K562 (cell line): ENCODE measurements around the gene SDCBP2. TPM values are rescaled to one million over a fixed set of nuclear protein-coding genes. Genes with fewer than 3 reads are reported as not detected.

Experiments
- ATAC-seq: fragments of 200-7000 bp; cut with Tn5 transposase; 3 replicates; pipeline ENCODE4 v1.9.1; 2020; ENCODE audit warnings: moderate library complexity
- BruUV-seq: library from RNA; stranded (reverse); fragments of 400-500 nt; replicated peaks from 2 replicates; lab custom pipeline; 2021; lab: Mats Ljungman, UMichigan
- CTCF ChIA-PET: fragments of 300-600 bp; formaldehyde crosslinking; extraction: SDS; loops from one replicate; lab custom pipeline; 2021; ENCODE audit warnings: low intra/inter-chr PET ratio; lab: Yijun Ruan, JAX
- POLR2A ChIA-PET: fragments of 300-600, 350-650 bp; sonication (Branson Sonifier 250); formaldehyde crosslinking; extraction: SDS; loops from one replicate; lab custom pipeline; 2021; ENCODE audit warnings: antibody characterized with exemption, inconsistent platforms; lab: Yijun Ruan, JAX
- DNase-seq, 4 experiments: peaks; one replicate each; pipeline versions ENCODE4 v3.0.0 to v3.0.0-alpha.2; 2011 to 2018; ENCODE audit warnings: low spot score in 3 of 4, mixed read lengths in 3 of 4; ENCODE audit errors: extremely low read depth in 1 of 4
- FAIRE-seq: peaks from 2 replicates; lab custom pipeline; 2011; peaks lifted over from hg19 to GRCh38; lab: Jason Lieb, UNC
- H2AFZ ChIP-seq: 2 replicates; pipeline ENCODE4 v1.6.0; 2011; ENCODE audit warnings: low read depth, low read length, control low read depth, inconsistent platforms
- H3K27ac ChIP-seq: fragments of 200-600 bp; 3 replicates; pipeline ENCODE4 v1.8.0; 2011; ENCODE audit warnings: low read depth, mild to moderate bottlenecking, control low read depth, inconsistent platforms, low read length, moderate library complexity, mixed read lengths; ENCODE audit errors: extremely low read depth
- H3K27me3 ChIP-seq, 2 experiments: fragments of 300-600 bp in 1 of 2; 2 replicates in 1 of 2; 3 replicates in 1 of 2; pipeline versions ENCODE4 v1.6.0 to v1.8.0; 2011; ENCODE audit warnings: inconsistent platforms in 2 of 2, low read length in 2 of 2, mild to moderate bottlenecking in 1 of 2, mixed read lengths in 1 of 2, moderate library complexity in 1 of 2; ENCODE audit not compliant: control insufficient read depth in 2 of 2, insufficient read depth in 2 of 2
- H3K36me3 ChIP-seq: fragments of 300-600 bp; 3 replicates; pipeline ENCODE4 v1.8.0; 2011; ENCODE audit warnings: mild to moderate bottlenecking, low read length, inconsistent platforms; ENCODE audit not compliant: control insufficient read depth, insufficient read depth
- H3K4me1 ChIP-seq, 2 experiments: fragments of 200-600 bp in 1 of 2; replicated peaks in 1 of 2; 2 replicates in 1 of 2; 3 replicates in 1 of 2; pipeline versions ENCODE4 v1.5.1 to v1.8.0; 2011; ENCODE audit warnings: inconsistent platforms in 2 of 2, low read length in 2 of 2, mild to moderate bottlenecking in 1 of 2, mixed read lengths in 1 of 2, moderate library complexity in 1 of 2; ENCODE audit not compliant: control insufficient read depth in 2 of 2, insufficient read depth in 2 of 2
- H3K4me2 ChIP-seq: 2 replicates; pipeline ENCODE4 v1.6.1; 2011; ENCODE audit warnings: low read length, control low read depth, inconsistent platforms, mixed read lengths; ENCODE audit not compliant: insufficient read depth
- H3K4me3 ChIP-seq: fragments of 200-600 bp; sonication (generic), shearing (Covaris generic); 2 replicates; pipeline ENCODE4 v1.5.1; 2016; ENCODE audit warnings: control low read depth, inconsistent platforms
- H3K79me2 ChIP-seq: fragments of 200-600 bp; 3 replicates; pipeline ENCODE4 v1.8.0; 2011; ENCODE audit warnings: low read length, inconsistent platforms; ENCODE audit not compliant: control insufficient read depth, insufficient read depth
- H3K9ac ChIP-seq, 2 experiments: 2 replicates each; pipeline versions ENCODE4 v1.6.0 to v1.6.1; 2011; ENCODE audit warnings: low read depth in 2 of 2, low read length in 2 of 2, control low read depth in 1 of 2, inconsistent platforms in 1 of 2, mild to moderate bottlenecking in 1 of 2, mixed read lengths in 1 of 2; ENCODE audit not compliant: insufficient read depth in 1 of 2
- H3K9me1 ChIP-seq: one replicate; pipeline ENCODE4 v1.6.0; 2011; ENCODE audit warnings: inconsistent platforms, mild to moderate bottlenecking, low read length, moderate library complexity; ENCODE audit not compliant: control insufficient read depth, insufficient read depth
- H3K9me3 ChIP-seq: replicated peaks from 2 replicates; pipeline ENCODE4 v1.5.1; 2011; ENCODE audit warnings: low read depth, low read length, inconsistent platforms; ENCODE audit not compliant: control insufficient read depth, insufficient read depth
- H4K20me1 ChIP-seq: replicated peaks from 2 replicates; pipeline ENCODE4 v1.6.1; 2011; ENCODE audit warnings: low read length, inconsistent platforms, mixed read lengths; ENCODE audit not compliant: control insufficient read depth, insufficient read depth
- CBX1 ChIP-seq: sonication (generic); IDR thresholded peaks from 2 replicates; pipeline ENCODE4 v1.6.1; 2016; ENCODE audit warnings: antibody characterized with exemption, low read depth, mild to moderate bottlenecking
- ETV1 ChIP-seq: fragments of 450-650 bp; conservative IDR thresholded peaks from 2 replicates; pipeline ENCODE4 v1.6.1; 2016; ENCODE audit warnings: missing genetic modification characterization, control low read depth, low read depth, missing compliant biosample characterization
- WGBS: fragments of 100-300 bp; shearing (Covaris generic); methylation state at CpG from one replicate; pipeline ENCODE4 v1.1.6; 2016; ENCODE audit warnings: low coverage, mixed read lengths; ENCODE audit not compliant: insufficient coverage; ENCODE audit errors: missing lambda C conversion rate; 5-methylcytosine and 5-hydroxymethylcytosine counted together
- in situ Hi-C: fragments of 300-500 bp; cut with MboI; formaldehyde crosslinking; loops from 4 replicates; pipeline ENCODE4 v1.15.0; 2018; ENCODE audit warnings: inconsistent platforms, mixed read lengths
- intact Hi-C: fragments of 100-400 bp; cut with micrococcal nuclease; formaldehyde crosslinking; loops from 2 replicates; pipeline ENCODE4 v1.14.2; 2022
- polyA plus RNA-seq, 8 experiments: library from polyadenylated mRNA; depleted of rRNA in 4 of 8; stranded (reverse) in 5 of 8; unstranded in 3 of 8; fragments of >200 nt; fragmentation: Nextera tagmentation in 2 of 8; fragmentation: Illumina TruSeq in 1 of 8; extraction: Ambion mirVana in 2 of 8; extraction: Trizol in 1 of 8; gene quantifications; 2 replicates each; pipeline versions ENCODE4 v1.2.1 to v1.2.3, GENCODE V29; 2011 to 2014; ENCODE audit warnings: inconsistent platforms in 1 of 8, missing spikeins in 1 of 8
- total RNA-seq, 7 experiments: library from RNA; depleted of rRNA in 6 of 7; stranded (reverse); fragments of >200 nt in 6 of 7; fragmentation: Illumina TruSeq in 2 of 7; extraction: Trizol in 2 of 7; gene quantifications; 2 replicates each; pipeline versions ENCODE4 v1.2.1 to v1.2.3, GENCODE V29; 2011 to 2021; ENCODE audit warnings: low replicate concordance in 1 of 7
- TF ChIP-seq, protein P1 (sequence below): fragments of 450-650 bp; IDR thresholded peaks from 2 replicates; pipeline ENCODE4 v1.6.1; 2017; ENCODE audit warnings: antibody characterized with exemption

Gene SDCBP2
- total and polyA plus RNA-seq, 9 of the 15 experiments (the other 6 are each of a cell fraction or from before 2014, with no cell fraction given), result 0.06 to 1.2 (median 0.80) TPM

DNA sequence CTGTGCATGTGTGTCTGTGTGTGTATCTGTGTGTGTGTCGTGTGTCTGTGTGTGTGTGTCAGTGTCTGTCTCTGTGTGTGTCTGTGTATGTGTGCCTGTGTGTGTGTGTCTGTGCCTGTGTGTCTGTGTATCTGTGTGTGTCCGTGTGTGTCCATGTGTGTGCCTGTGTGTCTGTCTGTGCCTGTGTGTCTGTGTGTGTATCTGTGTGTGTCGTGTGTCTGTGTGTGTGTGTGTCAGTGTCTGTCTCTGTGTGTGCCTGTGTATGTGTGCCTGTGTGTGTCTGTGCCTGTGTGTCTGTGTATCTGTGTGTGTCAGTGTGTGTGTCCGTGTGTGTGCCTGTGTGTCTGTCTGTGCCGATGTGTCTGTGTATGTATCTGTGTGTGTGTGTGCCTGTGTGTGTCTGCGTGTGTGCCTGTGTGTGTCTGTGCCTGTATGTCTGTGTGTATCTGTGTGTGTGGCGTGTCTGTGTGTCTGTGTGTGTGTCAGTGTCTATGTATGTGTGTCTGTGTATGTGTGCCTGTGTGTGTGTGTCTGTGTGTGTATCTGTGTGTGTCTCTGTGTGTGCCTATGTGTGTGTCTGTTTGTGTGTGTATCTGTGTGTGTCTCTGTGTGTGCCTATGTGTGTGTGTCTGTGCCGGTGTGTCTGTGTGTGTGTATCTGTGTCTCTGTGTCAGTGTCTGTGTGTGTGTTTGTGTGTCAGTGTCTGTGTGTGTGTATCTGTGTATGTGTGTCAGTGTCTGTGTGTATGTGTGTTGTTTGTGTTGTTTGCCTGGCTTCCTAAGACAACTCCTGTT, 51.2 kb downstream of the SDCBP2 start:
- Histone ChIP-seq H3K9ac (no peak overlapping the region), H3K4me3 (no peak overlapping the region), H3K4me2 (no peak overlapping the region), H3K27ac (peak overlapping the region; percentile 22; the same call in 1 of the 3 replicates), H3K9me1 (no peaks in the 10 kb centered on the region), H3K79me2 (peaks cover 3% of the 10 kb centered on the region; the same call in 1 of the 3 replicates), H2AFZ (0 out of 2 replicates have a peak overlapping the region, but pooled peaks have one; percentile 62)
- no peak for ATAC-seq
- no TSS peak for BruUV-seq
- in situ Hi-C loops, result no loop called here
- TF ChIP-seq, protein P1, sequence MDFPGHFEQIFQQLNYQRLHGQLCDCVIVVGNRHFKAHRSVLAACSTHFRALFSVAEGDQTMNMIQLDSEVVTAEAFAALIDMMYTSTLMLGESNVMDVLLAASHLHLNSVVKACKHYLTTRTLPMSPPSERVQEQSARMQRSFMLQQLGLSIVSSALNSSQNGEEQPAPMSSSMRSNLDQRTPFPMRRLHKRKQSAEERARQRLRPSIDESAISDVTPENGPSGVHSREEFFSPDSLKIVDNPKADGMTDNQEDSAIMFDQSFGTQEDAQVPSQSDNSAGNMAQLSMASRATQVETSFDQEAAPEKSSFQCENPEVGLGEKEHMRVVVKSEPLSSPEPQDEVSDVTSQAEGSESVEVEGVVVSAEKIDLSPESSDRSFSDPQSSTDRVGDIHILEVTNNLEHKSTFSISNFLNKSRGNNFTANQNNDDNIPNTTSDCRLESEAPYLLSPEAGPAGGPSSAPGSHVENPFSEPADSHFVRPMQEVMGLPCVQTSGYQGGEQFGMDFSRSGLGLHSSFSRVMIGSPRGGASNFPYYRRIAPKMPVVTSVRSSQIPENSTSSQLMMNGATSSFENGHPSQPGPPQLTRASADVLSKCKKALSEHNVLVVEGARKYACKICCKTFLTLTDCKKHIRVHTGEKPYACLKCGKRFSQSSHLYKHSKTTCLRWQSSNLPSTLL, result 0 out of 2 replicates have a peak, but pooled peaks have one; percentile 22
- 0 out of 2 replicates have a peak, but pooled peaks have one; percentile 43 for TF ChIP-seq CBX1
- TF ChIP-seq ETV1 (tag), result no peak
- TF ChIP-seq, all 486 proteins: peak for 2
- Histone ChIP-seq H3K27me3 (no peaks in the 10 kb centered on the region; a peak in 1 of 5 replicates), H3K4me1 (peaks cover 7 to 15% of the 10 kb centered on the region in 2 experiments; a peak in 3 of 5 replicates), H3K9me3 (no peaks in the 10 kb centered on the region), H3K36me3 (no peaks in the 10 kb centered on the region; the same call in 2 of the 3 replicates), H4K20me1 (0 out of 2 replicates have a peak, but pooled peaks cover 3% of the 10 kb centered on the region)
- CTCF ChIA-PET, result no interaction called here
- FAIRE-seq (peak; percentile 80), DNase-seq (no peak)
- WGBS, result 80% methylated on average over 7 of the region's 8 CpGs
- intact Hi-C loops, result no loop called here
- POLR2A ChIA-PET, result no interaction called here
